Mesothelial cell of epicardium (in vitro differentiated cells): ENCODE results near the gene ASTN1. TPM values are rescaled to one million over a fixed set of nuclear protein-coding genes. Genes with fewer than 3 reads are reported as not detected.
A peak's percentile ranks its signal among the peaks of the same experiment; 100 is the strongest.

Source experiments
- DNase-seq, 2 experiments: peaks; one replicate each; pipeline ENCODE4 v3.0.0; 2021; ENCODE audit warnings: low spot score in 2 of 2; ENCODE audit not compliant: unreplicated experiment in 2 of 2
- H3K27ac Mint-ChIP-seq: 2 replicates; pipeline ENCODE4 v1.8.0; 2021; ENCODE audit warnings: mixed read lengths
- H3K27me3 Mint-ChIP-seq: 2 replicates; pipeline ENCODE4 v1.8.0; 2021; ENCODE audit warnings: low read depth, mixed read lengths
- H3K36me3 Mint-ChIP-seq: 2 replicates; pipeline ENCODE4 v1.8.0; 2021; ENCODE audit warnings: mixed read lengths
- H3K4me1 Mint-ChIP-seq: 2 replicates; pipeline ENCODE4 v1.8.0; 2021; ENCODE audit warnings: mixed read lengths
- H3K4me3 Mint-ChIP-seq: 2 replicates; pipeline ENCODE4 v1.8.0; 2021; ENCODE audit warnings: mild to moderate bottlenecking, moderate library complexity, mixed read lengths
- H3K9me3 Mint-ChIP-seq: 2 replicates; pipeline ENCODE4 v1.8.0; 2021; ENCODE audit warnings: mixed read lengths
- total RNA-seq: library from RNA; stranded (reverse); gene quantifications from 3 replicates; pipeline ENCODE4 v1.2.1, GENCODE V29; 2021
- TF ChIP-seq, protein P1 (sequence below): fragments of 200-600 bp; sonication (generic); IDR thresholded peaks from one replicate; pipeline ENCODE4 v1.5.0; 2021; ENCODE audit warnings: antibody characterized with exemption; ENCODE audit not compliant: unreplicated experiment

Gene ASTN1
- total RNA-seq, 1 donor from 2014 or later = 4.0 TPM

DNA sequence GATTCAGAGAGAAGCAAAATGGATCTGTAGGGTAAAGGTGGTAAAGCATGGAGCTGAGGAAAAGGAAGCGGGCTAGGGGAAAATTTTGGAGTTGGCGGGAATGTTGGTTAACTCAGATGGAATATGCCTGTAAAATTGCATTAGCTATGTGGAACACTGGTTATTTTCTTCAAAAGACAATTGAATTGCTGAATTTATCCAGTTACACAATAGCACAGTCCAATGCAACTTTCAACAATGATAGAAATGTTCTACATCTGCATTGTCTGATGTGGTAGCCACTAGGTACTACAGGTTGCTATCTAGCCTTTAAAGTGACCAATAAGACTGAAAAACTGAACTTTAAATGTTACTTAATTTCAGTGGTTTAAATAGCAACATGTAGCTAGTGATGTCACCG lies 315.2 kb downstream of the ASTN1 start:
- Mint-ChIP-seq H3K4me1 (no peaks in the 10 kb centered on the region), H3K27ac (no peak overlapping the region), H3K36me3 (no peaks in the 10 kb centered on the region), H3K27me3 (no peaks in the 10 kb centered on the region), H3K4me3 (no peak overlapping the region), H3K9me3 (no peaks in the 10 kb centered on the region)
- no peak for DNase-seq
- TF ChIP-seq, protein P1, sequence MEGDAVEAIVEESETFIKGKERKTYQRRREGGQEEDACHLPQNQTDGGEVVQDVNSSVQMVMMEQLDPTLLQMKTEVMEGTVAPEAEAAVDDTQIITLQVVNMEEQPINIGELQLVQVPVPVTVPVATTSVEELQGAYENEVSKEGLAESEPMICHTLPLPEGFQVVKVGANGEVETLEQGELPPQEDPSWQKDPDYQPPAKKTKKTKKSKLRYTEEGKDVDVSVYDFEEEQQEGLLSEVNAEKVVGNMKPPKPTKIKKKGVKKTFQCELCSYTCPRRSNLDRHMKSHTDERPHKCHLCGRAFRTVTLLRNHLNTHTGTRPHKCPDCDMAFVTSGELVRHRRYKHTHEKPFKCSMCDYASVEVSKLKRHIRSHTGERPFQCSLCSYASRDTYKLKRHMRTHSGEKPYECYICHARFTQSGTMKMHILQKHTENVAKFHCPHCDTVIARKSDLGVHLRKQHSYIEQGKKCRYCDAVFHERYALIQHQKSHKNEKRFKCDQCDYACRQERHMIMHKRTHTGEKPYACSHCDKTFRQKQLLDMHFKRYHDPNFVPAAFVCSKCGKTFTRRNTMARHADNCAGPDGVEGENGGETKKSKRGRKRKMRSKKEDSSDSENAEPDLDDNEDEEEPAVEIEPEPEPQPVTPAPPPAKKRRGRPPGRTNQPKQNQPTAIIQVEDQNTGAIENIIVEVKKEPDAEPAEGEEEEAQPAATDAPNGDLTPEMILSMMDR = no peak

- H3K4me3 Mint-ChIP-seq = no peak overlapping the region
- no peaks in the 10 kb centered on the region for H3K36me3 Mint-ChIP-seq
- no peaks in the 10 kb centered on the region for H3K27me3 Mint-ChIP-seq
- H3K4me1 Mint-ChIP-seq = no peaks in the 10 kb centered on the region
- no peak for DNase-seq
- H3K9me3 Mint-ChIP-seq = no peaks in the 10 kb centered on the region
- TF ChIP-seq, protein P1 = no peak
- no peak overlapping the region for H3K27ac Mint-ChIP-seq
Measured at GRCh38 chr1:176847052-176847451, 317.5 kb downstream of the ASTN1 start.

GRCh38 chr1:176843352-176844297 lies 320.9 kb downstream of the ASTN1 start:
- Mint-ChIP-seq H3K27me3 (peaks cover 2% of the 10 kb centered on the region), H3K9me3 (no peaks in the 10 kb centered on the region), H3K36me3 (no peaks in the 10 kb centered on the region), H3K4me1 (no peaks in the 10 kb centered on the region), H3K27ac (no peak overlapping the region), H3K4me3 (no peak overlapping the region)
- TF ChIP-seq, protein P1 = peak; percentile 46
- peak in 1 of 2 experiments; percentile 52 for DNase-seq

- TF ChIP-seq, protein P1 = no peak
- no peaks in the 10 kb centered on the region for H3K36me3 Mint-ChIP-seq
- no peak overlapping the region for H3K27ac Mint-ChIP-seq
- peaks cover 2% of the 10 kb centered on the region for H3K27me3 Mint-ChIP-seq
- no peaks in the 10 kb centered on the region for H3K4me1 Mint-ChIP-seq
- no peaks in the 10 kb centered on the region for H3K9me3 Mint-ChIP-seq
- no peak for DNase-seq
- H3K4me3 Mint-ChIP-seq = no peak overlapping the region
Measured at GRCh38 chr1:176841238-176841637, 323.3 kb downstream of the ASTN1 start.

DNA sequence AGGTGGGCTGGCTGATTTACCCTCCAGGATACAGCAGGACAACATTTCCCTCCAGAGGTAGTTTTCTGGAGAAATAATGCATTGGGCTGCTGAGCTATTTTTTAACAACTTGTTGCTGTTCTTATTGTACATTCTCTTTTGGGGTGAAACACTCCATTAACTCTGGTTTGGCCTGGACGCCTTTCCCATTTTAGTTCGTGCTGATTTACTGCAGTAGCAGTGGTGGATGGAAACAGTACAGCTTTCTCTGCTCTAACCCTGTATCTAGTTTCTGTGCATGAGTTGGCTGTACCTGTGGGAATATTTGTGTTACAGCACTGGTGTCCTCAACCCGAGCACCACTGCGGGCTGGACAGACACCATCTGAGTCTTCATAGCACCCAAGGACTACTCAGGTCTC lies 325.3 kb downstream of the ASTN1 start:
- DNase-seq = no peak
- no peaks in the 10 kb centered on the region for H3K9me3 Mint-ChIP-seq
- H3K4me3 Mint-ChIP-seq = no peak overlapping the region
- H3K36me3 Mint-ChIP-seq = no peaks in the 10 kb centered on the region
- peaks cover 2% of the 10 kb centered on the region for H3K27me3 Mint-ChIP-seq
- no peaks in the 10 kb centered on the region for H3K4me1 Mint-ChIP-seq
- H3K27ac Mint-ChIP-seq = no peak overlapping the region
- TF ChIP-seq, protein P1 = no peak
